Epidermal melanocyte (primary cell): ENCODE data around the gene MRPL53.

Experiments used
- DNase-seq: peaks from one replicate; pipeline ENCODE4 v3.0.0; 2011; ENCODE audit warnings: low spot score; ENCODE audit not compliant: insufficient read length

MRPL53 gene

GRCh38 chr2:74472086-74472944 lies at the start of gene MRPL53:
Gene MRPL53 (minus strand): TSS chr2:74472680. CDS start chr2:74472660, 20 bp downstream.
- peak; percentile 76 for DNase-seq

DNA sequence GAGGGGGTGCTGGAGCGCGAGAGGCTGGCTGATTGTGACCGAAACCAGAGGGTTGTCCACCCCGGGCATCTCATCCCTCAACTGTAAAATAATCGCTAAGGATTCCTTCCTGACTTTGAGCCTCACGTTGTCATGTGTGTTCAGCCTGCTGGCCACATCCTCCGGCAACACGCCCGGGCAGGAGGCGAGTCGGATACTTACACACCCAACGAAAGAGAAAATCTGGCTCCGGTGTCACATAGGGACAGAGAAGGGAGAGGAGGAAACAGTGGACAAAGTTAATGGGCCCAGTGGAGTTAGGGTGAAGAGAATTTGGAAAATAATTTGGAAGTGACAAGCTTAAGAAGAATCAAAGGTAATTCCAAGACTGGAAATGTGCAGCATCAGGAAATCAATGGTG lies 44.2 kb upstream of the MRPL53 start:
- no peak for DNase-seq

GRCh38 chr2:74515981-74516633 lies 43.6 kb upstream of the MRPL53 start:
- peak; percentile 81 for DNase-seq

DNA sequence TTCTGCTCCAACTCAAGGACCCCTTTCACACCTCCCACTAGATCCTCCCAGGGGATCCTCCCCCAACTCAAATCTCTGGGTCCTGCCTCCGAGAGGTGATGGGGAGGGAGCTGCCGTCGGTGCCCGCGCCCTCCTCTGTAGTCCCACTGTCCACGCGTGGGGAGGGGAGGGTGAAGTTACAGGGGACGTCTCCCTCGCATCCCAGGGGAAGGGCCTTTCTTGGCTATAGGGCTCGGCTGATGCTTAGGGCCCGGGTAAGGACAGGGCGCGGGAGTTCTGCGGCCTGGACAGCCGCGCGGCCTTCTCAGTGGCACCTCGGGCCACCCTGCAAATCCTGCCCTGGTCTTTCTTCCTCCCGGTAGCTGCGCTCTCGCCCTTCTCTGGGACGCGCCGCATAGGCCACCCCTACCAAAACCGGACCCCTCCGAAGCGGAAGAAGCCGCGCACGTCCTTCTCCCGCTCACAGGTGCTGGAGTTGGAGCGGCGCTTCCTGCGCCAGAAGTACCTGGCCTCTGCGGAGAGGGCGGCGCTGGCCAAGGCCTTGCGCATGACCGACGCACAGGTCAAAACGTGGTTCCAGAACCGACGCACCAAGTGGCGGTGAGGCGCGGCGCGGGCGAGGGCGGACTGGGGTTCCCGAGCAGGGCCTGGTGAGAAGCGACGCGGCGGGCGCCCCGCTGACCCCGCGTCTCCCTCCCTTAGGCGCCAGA lies 42.9 kb upstream of the MRPL53 start:
- DNase-seq = no peak

DNA sequence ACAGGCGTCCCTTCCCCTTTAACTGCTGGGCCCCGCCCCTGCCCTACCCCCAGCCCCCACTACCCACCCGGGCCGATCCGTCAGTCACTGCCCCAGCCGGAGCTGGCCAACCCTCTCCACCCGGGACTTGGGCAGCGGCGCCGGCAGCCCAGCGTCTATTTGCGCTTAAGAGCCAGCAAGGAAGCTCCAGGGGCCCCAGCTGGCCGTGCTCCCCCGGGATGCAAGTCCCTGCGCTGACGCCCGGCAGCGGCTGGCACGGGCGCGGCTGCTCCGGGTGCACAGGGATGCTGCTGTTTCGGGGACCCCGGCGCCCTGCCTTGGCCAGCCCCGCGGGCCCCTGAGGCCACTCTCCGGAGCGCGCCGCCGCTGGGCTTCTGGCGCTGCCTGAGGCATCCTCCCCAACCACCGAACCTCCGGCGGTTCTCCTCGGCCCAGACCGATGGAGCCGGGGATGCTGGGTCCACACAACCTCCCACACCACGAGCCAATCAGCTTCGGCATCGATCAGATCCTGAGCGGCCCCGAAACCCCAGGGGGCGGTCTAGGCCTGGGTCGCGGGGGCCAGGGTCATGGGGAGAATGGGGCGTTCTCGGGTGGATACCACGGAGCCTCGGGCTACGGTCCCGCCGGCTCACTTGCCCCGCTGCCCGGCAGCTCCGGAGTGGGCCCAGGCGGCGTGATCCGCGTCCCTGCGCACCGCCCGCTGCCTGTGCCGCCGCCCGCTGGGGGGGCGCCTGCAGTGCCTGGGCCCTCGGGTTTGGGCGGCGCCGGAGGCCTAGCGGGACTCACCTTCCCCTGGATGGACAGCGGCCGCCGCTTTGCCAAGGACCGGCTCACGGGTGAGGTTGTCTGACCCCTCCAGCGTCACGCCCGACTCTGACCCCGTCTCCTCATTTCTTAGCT lies 42.1 kb upstream of the MRPL53 start, which contains the start of gene TLX2:
Gene TLX2 (plus strand): TSS at position 83 of the 903 bp plus-strand sequence. CDS start 357 bp downstream, at position 440.
- no peak for DNase-seq

- no peak for DNase-seq
These were observed 41.3 kb upstream of the MRPL53 start for GRCh38 chr2:74513605-74514367.

GRCh38 chr2:74512744-74513604 lies 40.5 kb upstream of the MRPL53 start:
- no peak for DNase-seq

DNA sequence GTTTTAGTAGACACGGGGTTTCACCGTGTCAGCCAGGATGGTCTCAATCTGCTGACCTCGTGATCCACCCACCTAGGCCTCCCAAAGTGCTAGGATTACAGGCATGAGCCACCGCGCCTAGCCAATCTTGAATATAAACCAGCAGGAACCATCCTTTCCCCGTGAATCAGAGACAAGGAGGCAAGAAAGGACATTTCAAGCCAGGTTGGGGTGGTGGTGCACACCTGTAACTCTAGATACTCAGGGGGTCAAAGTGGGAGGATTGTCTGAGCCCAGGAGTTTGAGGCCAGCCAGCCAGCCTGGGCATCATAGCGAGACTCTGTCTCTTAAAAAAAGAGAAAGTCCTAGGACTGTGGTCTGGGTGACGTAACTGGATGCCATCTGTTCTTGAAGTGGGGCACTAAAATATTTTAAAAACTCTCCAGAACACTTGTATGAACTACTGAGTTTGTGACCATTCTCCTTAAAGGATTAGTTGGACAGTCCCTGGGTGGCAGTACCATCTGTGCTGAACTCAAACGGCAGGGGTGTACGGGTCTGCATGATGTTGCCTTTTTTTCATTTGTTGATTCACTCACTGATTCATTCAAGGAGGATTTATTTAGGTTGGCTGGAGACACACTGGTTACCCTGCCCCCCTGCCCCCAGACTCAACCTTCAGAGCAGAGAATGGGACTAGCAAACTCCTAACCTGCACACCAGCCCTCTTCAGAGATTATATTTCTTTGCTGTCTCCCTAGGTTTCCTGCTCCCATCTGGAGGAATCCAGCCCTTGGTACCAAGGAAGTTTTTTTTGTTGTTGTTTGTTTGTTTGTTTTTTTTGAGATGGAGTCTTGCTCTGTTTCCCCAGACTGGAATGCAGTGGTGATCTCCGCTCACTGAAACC lies 38.9 kb upstream of the MRPL53 start:
- no peak for DNase-seq

GRCh38 chr2:74510272-74510671 lies 37.8 kb upstream of the MRPL53 start:
- DNase-seq = no peak

DNA sequence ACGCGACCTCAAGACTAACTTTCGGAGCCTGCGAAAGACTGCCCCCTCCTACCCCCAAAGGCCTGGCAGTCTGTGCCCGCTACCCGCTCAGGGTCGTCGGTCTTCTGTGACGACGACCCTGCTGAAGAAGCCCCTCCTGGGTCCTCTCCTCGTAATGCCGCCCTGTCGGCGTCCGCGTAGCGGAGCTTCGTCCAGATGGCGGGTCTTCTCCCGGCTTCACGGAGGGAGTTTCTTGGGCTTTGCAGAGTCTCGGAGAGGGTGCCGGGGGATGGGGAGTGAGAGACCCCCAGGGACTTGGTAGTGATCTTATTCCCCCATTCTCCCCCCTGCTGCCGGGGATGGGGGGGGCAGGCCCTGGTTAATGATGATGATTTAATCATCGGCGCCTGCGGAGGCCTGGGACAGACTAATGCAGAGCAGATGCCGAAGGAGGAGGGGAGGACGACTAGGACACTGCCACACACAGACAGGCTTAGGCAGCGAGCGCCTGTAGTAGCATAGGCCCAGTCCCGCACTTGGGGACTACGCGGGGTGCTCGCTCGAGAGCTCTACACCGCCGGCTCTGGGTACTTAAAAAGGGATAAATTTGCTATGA lies 35.5 kb upstream of the MRPL53 start:
- DNase-seq = peak; percentile 46

DNA sequence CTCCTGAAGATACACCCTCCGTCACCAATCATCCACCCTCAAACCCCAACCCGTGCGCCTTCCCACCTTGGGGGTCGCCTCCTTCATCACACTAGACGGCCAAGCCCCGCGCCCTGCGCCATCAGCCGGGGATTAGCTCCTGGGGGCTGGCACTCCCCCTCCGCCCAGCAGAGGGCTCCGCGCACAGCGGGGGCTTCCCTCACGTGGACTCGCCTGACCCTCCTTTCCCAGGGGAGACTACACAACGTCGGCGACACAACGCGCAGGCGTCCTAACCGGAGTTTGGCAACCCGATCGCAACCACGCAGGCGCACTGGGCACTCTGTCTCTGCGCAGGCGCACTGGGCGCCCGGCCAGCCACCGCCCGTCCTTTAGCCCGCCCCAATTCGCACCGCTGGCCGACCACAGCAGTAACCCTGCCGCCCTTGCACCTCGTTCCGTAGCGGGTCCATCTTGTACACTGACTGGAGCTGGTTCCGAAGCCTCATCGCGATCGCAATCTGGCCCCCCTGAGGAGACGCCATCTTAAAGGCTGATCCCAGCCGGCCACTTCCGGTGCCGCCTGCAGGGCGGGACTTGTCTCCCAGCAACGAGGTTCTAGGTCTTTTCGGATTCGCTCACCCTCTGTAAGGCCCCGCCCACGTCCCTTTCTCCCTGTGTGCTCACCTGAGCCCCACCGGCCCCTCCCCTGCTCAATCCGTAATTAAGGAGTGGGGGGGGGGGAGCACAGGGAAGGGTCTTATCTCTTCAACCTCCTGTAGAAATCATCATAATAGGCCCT lies 34.9 kb upstream of the MRPL53 start, which contains the start of gene PCGF1:
Gene PCGF1 (minus strand): TSS at position 551 of the 781 bp plus-strand sequence. CDS start 27 bp downstream, at position 524.
- peak; percentile 98 for DNase-seq

DNA sequence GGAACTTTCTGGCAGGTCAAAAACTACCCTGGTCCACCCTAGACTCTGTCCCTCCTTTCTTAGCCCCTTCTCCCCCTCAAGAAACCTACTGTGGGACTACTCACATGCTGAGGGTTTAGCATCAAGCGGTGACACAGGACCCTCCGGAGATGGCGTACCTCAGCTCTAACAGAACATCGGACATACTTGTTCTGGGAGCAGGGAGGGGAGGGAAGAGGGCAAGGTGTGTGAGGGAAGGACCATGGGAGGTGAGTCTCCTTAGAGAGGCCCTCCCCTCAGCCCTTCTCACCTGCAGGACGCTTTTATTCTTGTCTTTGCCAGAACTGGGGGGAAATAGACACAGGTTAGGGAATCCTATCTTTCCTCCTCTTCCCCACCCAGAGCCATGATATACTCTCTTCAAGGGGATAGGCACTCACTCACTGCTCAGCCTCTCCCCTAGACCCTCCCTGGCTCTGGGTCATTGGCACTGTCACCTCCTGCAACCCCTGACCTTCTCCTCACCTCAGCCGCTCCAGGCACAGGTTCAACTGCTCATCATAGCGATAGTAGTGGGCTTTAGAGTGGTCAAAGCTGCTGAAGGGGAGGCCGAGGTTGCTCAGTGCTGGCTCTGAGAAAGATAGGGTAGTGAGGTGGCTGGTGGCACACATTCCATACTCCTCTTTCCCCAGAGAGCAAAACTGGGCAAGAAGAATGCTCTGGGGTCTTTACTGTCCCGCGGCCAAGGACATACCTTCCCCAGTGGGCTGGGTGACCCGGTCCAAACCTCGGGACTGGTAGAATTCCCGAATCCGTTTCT lies 33.2 kb upstream of the MRPL53 start:
- DNase-seq = no peak

DNA sequence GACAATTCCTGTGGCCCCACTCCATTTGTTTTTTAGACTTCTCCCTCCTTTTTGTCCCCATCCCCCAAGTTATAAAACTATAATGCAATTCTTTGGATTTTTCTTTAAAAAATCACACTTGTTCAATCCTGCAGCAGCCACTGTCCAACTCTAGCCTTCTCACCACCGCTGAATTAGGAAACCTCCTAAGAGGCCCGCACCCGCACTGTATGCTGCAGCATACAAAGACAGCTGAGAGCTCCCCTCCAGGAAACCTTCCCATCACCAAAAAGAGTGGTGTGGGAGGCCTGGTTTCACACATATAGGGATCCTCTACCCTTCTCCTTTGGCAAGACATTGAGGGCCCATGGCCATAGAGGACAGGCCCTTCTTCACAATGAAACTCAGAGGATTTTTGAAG lies 32.1 kb upstream of the MRPL53 start:
- no peak for DNase-seq

DNA sequence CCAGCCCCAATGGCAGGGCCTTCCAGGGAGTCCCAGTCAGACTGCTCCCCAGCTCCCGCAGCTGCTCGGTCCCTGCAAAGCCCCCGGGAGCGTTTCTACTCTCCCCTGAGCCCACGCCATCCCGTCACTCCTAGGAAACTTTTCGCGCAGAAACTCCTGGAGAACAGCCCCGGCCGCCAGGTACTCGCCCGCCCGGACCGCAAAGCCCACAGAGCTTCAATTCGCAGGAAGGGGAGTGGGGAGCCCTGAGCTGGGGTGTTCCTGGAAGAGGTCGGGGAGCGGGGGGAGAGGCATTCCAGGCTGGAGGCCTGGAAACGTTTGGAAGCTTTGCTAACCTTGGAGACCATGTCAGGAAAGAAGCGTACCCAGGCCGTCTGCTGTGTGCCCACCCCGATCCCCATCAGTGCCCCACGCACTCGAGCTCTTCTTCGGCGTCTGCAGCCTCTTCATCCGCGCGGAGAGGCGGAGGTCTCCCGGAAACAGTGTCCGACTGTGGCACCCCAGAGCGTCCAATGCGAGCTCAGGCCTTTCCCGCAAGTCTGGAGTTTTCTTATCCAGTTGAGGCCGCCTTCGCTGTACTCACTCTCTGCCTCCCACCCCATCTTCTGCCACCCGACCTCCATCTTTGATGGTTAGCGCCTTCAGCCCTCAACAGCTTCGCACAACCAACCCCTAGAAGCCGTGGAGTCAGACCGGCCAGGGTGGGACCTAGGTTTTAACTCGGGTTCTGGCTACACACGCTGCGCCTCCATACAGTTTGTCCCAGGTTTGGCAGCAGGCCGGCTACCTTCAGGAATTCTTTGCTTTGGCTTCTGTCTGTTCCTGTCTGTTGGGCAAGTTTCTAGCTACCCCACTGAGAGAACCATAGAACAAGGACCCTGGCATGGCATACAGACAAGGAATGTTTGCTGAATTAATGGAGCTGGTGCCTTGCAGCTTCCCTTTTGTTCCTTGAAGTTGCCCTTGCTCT lies 31.3 kb upstream of the MRPL53 start:
- DNase-seq = peak; percentile 20
